ENCODE measurements around the gene PNMA6A.

PNMA6A gene

DNA sequence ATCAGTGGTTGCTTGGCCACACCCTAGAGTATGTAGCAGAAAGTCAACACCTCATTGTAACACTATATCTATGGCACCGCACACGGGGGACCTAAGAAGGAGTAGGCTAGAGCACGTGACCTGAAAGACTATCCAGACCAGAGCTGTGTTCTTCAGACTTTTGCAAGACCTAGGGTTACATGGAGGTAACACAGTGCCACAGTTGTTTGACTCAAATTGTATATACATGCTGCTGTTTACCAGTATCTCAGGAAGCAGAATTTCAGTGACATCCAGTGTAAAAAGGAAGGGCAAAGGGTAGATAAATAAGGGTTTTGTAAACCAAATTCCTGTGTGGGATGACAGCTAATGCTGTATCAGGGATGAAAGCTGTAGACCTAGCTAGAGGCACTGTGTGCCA, 30.2 kb downstream of the PNMA6A start:
- no peak for TF ChIP-seq TAF1 (IDR thresholded peaks at IDR 0.05; ENCODE audit: borderline replicate concordance, insufficient read depth, low read length)
- no peak for TF ChIP-seq FOXP2 (optimal IDR thresholded peaks at IDR 0.05; ENCODE audit: borderline replicate concordance, extremely low read depth, extremely low read length, insufficient read depth)
- TF ChIP-seq SIN3A (IDR thresholded peaks at IDR 0.05; ENCODE audit: borderline replicate concordance, insufficient read depth, low read length), result no peak
- TF ChIP-seq, protein P1, sequence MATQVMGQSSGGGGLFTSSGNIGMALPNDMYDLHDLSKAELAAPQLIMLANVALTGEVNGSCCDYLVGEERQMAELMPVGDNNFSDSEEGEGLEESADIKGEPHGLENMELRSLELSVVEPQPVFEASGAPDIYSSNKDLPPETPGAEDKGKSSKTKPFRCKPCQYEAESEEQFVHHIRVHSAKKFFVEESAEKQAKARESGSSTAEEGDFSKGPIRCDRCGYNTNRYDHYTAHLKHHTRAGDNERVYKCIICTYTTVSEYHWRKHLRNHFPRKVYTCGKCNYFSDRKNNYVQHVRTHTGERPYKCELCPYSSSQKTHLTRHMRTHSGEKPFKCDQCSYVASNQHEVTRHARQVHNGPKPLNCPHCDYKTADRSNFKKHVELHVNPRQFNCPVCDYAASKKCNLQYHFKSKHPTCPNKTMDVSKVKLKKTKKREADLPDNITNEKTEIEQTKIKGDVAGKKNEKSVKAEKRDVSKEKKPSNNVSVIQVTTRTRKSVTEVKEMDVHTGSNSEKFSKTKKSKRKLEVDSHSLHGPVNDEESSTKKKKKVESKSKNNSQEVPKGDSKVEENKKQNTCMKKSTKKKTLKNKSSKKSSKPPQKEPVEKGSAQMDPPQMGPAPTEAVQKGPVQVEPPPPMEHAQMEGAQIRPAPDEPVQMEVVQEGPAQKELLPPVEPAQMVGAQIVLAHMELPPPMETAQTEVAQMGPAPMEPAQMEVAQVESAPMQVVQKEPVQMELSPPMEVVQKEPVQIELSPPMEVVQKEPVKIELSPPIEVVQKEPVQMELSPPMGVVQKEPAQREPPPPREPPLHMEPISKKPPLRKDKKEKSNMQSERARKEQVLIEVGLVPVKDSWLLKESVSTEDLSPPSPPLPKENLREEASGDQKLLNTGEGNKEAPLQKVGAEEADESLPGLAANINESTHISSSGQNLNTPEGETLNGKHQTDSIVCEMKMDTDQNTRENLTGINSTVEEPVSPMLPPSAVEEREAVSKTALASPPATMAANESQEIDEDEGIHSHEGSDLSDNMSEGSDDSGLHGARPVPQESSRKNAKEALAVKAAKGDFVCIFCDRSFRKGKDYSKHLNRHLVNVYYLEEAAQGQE (IDR thresholded peaks at IDR 0.05; ENCODE audit: insufficient read depth in 1 of 2, low read depth in 2 of 2, low read length in 2 of 2), result no peak
- TF ChIP-seq POLR2AphosphoS5 (IDR thresholded peaks at IDR 0.05; ENCODE audit: low read depth, low read length), result no peak

All from PFSK-1 (cell line).